Stimulated activated CD4-positive, alpha-beta T cell treated with anti-CD3 and anti-CD28 coated beads, Interleukin-1b, Interleukin-23, amount 100 ng/mL, for 1 hour (primary cell): ENCODE results near the gene DALRD3.

Experiments used
- DNase-seq, 2 donors: peaks; one replicate each; pipeline ENCODE4 v3.0.0-alpha.2; 2020; ENCODE audit warnings: low read depth in 2 of 2

DALRD3 gene

DNA sequence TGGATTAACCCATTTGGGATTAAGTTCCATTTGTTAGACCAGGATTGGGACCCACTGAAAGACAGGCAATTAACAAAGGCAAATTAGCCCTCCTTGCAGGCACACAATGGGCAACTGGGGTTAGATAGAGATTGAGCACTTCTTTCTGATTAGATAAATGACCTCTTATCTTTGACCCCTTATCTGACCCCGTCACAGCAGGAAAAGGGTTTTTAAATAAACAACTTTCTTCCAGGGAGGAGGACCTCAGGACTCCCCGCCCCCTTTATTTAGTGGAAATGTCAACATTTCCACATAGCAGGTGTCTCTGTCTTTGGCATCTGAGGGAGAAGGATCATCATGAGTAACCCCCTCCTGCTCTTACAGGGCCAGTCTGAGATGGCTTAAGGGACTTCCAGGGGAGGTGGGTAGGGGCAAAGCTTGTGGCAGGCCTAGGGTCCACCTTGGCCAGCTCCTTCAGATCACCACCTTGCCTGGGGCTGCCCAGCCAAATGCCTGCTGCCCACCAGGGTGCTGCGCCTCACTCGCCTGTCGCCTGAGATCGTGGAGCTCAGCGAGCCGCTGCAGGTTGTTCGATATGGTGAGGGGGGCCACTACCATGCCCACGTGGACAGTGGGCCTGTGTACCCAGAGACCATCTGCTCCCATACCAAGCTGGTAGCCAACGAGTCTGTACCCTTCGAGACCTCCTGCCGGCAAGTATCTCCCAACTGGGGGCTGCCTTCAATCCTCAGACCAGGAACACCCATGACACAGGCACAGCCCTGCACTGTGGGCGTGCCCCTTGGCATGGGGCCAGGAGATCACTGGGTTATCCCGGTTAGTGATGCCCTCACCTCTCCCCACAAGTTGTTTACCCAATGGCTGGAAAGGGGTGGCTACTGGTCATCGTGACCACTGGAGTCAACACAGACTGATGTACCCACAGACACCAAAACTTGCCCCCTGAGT, 13.8 kb downstream of the DALRD3 start:
- no peak for DNase-seq

GRCh38 chr3:49001155-49001554, 17.2 kb downstream of the DALRD3 start:
- no peak for DNase-seq

- DNase-seq = no peak
Measured at GRCh38 chr3:48999085-48999858, 19.1 kb downstream of the DALRD3 start.

DNA sequence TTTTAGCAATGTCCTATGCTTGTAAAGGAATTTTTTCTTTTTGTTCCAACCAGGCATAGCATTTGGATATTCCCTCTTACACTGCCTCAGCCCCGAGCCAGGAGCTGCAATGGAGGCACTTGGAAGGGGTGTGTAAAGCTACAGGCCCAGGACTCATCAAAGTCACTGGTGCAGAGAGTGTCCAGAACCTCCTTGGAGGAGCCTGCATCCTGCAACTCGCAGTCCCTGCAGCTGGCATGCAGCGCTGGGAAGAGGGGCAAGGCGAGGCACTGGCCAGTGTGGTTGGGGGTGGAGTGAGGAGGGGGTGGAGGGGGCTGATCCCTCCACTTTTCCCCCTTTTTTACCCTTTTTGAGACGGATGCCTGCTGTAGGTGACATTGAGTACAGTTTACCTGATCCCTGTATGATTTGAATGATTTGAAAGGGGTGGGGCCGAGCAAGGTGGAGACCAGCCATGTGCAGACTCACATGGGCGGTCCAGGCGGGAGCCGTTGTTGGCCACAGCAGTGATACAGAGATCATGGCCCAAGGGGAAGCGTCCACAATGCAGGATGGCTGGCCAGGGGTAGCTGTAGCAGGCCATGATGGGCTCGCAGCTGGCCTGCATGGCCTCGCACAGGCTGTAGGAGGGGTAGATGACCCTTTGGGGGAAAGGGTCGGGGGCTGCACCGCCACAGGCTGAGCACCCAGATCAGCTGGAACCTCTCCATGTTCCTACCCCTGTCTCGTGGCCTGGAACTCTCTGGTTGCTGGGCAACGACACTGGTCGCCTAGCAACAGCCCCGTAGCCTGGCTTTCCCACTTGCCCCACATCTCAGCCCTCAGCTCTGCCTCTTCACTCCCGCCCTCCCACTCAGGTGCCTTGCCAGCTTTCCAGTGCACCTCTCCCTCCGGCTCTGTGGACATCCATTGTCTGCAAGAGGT, 20.4 kb downstream of the DALRD3 start:
- DNase-seq = no peak

DNA sequence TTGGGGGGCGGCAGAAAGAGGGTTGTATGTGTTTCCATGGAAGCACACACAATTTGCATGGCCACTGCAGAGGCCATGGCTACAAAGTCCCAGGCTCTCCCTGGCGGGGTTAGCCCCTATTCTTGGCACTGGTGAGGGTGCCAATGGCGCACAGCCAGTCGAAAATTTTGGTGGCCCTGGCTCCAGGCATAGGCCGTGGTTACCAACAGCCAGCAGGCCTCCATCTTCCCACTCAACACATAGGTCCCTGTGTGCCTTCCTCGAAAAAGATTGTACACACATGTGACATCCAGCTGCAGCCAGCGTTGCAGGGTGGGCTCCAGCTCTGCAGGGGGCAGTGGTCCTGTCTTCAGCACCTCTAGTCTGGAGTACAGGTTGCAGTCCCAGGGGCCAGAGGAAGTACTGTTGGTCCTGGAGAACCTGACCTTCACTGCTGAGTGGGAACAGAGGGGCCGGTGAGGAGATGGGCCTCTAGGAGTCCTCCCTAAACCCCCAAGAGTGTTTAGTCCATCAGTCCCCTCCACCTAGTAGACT, 21.2 kb downstream of the DALRD3 start:
- DNase-seq = no peak

- no peak for DNase-seq
Measured at GRCh38 chr3:48996640-48997039, 21.7 kb downstream of the DALRD3 start.

DNA sequence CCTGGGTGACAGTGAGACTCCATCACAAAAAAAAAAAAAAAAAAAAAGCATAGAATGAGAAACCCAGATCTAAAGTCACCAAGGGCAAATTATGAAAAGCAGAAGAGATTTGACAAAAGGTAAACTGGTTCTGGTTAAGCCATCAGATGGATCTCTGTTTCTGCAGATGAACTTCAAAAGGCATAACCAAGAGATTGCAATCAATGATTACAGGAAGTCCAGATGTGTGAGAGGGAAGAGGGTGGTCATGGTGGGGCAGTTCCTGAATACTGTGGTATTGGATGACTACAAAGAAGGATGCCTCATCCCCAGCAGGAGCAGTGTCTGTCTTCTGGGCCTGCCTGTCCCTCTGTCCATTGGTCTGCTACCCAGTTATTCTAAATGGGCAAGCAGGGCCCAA, 24.5 kb downstream of the DALRD3 start:
- DNase-seq = no peak

DNA sequence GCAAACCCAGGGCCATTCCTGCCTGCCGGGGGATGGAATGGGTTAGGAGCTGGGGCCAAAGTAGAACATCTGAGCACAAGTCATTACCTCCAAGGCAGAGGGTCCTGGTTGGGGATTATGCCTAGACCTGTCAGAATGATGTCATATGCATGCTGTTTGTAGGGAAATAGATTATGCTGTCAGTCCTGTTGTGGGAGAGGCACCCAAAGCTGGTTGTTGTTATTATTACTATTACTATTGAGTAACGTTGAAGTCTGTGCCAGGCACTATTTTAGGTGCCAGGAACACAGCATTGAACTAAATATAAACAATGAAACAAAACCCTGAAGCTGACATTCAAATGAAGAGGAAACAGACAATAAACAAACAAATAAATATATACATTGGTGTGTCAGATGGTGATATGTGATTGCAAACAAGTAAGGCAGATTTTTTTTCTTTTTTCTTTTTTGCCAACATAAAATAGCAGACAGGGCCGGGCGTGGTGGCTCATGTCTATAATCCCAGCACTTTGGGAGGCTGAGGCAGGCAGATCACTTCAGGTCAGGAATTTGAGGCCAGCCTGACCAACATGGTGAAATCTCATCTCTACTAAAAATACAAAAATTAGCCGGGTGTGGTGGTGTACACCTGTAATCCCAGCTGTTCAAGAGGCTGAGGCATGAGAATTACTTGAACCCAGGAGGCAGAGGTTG, 26.4 kb downstream of the DALRD3 start:
- DNase-seq = no peak

DNA sequence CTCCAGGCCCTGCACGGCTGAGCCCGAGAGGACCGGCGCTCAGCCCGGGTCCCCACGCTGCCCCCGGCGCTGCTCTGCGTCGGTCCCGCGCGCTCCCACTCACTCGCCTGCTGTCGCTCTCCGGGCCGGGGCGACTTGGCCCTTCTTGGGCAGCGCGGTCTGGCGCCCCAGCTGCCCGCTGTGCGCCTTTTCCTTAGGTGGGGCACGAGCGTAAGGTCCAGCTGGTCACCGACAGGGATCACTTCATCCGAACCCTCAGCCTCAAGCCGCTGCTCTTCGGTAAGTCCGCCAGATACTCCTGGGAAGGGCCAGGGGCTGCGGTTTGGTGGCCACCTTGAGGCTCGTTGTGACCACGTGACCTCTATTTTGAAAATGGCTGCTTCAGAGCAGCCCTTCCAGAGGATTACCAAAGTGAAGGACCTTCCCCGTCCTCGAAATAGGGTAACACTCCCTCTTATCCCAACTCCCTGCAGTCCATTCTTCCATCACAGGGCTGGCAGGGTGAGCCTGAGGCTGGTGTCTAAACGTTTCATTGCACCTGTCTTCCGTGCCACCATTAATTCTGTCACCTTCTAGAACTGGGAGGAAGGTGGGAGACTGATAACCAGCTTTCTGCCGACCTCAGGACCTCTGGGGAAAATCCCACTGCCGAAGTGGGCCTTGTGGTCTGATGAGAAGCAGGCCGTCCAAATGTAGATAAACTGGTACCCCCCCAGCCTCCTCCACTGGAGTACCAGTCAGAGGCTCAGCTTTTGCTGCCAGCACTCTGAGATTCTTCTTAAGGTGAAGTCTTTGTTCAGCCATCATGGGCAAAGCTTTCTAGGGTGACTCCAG, 27.5 kb downstream of the DALRD3 start:
- DNase-seq = no peak

- peak; percentile 33 to 69 for DNase-seq
Measured at GRCh38 chr3:48989796-48990635, 28.4 kb downstream of the DALRD3 start, which contains the start of gene P4HTM. P4HTM (plus strand) TSS chr3:48990241; CDS start chr3:48990257, 16 bp downstream.

DNA sequence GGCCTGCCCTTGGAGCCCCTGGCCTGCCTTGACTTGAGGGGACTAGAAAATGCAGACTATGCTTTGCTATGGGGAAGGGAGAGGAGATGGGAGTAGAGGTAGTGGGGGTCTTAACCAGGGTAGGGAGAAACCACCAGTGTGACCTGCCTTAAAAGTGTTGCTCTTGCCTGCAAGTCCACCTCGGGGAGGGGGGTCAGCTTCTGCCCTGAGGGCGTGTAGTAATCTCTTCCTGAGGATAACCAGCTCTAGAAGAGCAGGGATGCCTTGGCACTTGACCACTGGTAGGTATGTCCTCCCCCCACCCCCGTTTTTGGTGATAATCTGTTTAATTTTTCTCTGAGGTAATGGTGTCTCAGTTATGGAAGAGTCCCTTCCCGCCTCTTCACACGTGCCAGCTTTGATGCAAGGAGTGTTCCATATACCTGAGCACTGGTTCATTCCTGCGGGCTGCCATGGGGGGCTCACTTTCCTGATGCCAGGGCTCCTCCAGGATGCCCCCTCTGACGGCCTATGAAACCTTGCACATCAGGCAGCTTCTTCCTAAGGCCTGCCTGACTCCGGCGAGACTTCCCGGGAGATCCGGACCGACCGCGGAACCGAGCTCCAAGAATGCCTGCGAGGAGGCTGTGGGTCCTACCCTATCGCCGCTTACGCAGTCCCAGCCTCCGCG, 29.1 kb downstream of the DALRD3 start:
- DNase-seq = no peak

- no peak for DNase-seq
Measured at GRCh38 chr3:48985831-48986376, 32.5 kb downstream of the DALRD3 start.

GRCh38 chr3:48984663-48985062, 33.7 kb downstream of the DALRD3 start:
- DNase-seq = no peak

GRCh38 chr3:48983096-48983495, 35.3 kb downstream of the DALRD3 start:
- DNase-seq = no peak

GRCh38 chr3:48982686-48983085, 35.7 kb downstream of the DALRD3 start:
- no peak for DNase-seq

DNA sequence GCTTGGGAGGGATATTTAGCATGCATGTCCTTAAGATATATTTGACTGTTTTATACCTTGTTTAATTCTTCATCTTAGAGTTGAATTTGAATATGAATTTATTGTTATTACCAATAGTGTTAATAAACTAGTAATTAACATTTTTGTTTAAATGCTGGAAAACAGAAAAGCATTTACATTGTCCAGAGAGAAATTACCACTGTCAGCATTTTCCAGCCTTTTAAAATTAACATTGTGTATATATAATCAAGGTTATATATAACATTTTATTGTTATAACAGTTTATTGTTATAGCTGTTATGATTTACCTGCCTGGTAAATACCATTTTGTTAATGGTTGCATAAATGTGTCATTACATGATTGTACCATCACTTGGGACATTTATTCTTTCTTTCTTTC, 36.4 kb downstream of the DALRD3 start:
- no peak for DNase-seq

- DNase-seq = no peak
Measured at GRCh38 chr3:48980295-48980694, 38.1 kb downstream of the DALRD3 start.

DNA sequence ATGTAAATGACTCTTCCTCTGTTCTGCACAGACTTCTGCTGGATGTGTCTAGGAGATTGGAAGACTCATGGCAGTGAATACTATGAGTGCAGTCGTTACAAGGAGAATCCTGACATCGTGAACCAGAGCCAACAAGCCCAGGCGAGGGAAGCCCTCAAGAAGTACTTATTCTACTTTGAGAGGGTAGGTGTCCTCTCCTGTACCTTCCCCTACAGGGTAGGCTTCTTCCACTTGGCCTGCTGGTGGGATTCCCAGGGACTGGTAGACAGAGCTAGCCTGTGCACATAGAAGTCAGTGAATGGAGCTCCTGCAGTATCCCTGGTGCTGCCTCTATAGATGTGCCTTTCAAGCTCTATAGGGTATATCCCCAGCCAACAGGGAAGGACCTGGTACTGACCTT, 38.9 kb downstream of the DALRD3 start:
- no peak for DNase-seq
